Measurements from ENCODE around the gene NDE1.

DNA sequence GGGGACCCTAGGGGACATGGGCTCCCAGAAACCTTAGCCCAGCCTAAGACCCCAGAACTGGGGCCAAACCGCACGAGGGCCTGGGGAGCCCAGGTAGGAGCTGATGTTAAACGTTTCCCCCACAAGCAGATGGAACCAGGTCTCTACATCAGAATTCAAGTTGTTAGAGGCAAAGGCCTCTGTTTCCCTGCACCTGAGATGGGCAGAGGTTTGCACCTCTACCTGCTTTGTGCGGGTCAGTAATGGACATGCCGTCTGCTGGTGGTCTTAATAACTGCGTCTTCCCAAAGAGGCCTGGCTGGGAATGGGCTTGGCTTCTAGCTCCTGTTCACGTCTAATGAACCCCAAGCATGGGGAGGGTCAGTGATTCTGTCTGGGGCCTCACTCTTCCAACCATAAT is 79.1 kb downstream of the NDE1 start:
- TF ChIP-seq KDM1A (IDR thresholded peaks at IDR 0.05; ENCODE audit: low read depth) (no peak), POLR2A (IDR thresholded peaks at IDR 0.05; ENCODE audit: low read length) (no peak), CEBPB (IDR thresholded peaks at IDR 0.05) (no peak), MYC (IDR thresholded peaks at IDR 0.05; ENCODE audit: borderline replicate concordance, low read length) (no peak), MAFK (IDR thresholded peaks at IDR 0.05; ENCODE audit: partially characterized antibody) (no peak), RNF2 (IDR thresholded peaks at IDR 0.05; ENCODE audit: borderline replicate concordance, low read depth) (no peak)

Measured in A549 (cell line).